NCI-H2107 treated with DMSO at 0.1 percent for 48 hours (cell line): Measurements from ENCODE around the gene NGRN.
"Not testable (repeated sequence)": the region's sequence is repeated elsewhere in the genome, so short reads cannot be mapped to it uniquely, and the experiment has no call there.

ENCODE experiments used
- DNase-seq: peaks from one replicate; lab custom pipeline; 2025; ENCODE audit not compliant: unreplicated experiment; lab: John Stamatoyannopoulos, UW

NGRN gene

DNA sequence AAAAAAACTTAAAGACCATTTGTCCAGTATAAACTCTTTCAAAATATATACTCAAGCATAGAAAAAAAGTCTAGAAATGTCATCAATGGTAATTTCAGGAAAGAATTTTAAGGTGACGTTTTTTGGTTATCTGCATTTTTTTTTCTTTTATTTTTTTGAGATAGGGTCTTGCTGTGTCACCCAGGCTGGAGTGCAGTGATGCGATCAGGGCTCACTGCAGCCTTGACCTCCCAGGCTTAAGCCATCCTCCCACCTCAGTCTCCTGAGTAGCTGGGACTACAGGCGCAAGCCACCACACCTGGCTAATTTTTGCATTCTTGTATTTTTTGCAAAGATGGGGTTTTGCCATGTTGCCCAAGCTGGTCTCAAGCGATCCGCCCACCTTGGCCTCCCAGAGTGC lies 15.3 kb downstream of the NGRN start:
- not testable (repeated sequence) for DNase-seq

DNA sequence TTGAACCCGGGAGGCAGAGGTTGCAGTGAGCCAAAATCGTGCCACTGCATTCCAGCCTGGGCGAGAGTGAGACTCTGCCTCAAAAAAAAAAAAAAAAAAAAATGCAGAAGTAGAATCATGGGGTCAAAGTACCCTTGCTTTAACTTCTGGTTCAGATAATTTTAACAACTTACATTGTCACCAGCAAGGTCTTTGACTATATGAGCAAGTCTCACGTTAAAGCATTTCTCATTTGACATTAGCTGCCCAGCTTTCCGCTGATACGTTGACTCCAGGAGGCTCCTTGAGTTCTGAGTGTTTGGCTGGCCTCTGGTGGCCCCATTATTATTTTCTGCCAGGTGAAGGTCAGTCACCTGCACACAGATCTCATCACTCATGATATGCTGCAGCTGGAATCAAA lies 16.2 kb downstream of the NGRN start:
- DNase-seq: not testable (repeated sequence)

- no peak for DNase-seq
Measured at GRCh38 chr15:90286678-90287077, 21.2 kb downstream of the NGRN start.

- no peak for DNase-seq
Measured at GRCh38 chr15:90287101-90287500, 21.6 kb downstream of the NGRN start.

GRCh38 chr15:90287946-90288345 lies 22.5 kb downstream of the NGRN start:
- no peak for DNase-seq

DNA sequence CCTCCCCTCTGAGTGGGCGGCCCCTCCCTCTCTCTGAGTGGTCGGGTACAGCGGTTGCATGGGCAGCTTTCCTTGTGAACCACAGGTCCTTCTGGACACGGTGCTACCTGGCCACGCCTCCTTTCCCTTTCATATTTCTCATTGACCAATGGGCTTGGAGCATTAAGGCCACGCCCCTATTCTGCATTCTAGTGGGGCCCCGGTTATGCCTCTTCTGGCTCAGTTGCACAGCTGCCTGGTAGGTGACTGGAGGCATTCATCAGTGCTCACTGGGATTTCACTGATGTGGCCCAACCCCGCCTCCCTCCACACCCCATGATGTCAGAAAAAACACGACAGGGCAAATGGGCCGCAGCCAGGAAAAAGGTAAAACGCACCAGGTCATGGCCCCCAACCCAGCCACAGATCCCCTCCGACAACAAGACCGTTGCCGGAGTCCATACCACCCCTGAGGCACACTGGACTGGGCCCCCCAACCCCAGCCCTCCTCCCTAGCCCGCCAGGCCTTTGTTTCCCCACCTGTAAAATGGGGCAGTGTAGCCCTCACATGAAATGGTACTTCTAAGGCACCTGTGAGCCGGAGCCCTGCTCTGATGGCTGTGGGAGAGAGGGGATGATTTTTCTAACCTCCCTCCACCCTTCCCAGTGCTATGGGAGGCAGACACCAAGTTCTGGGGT lies 26.3 kb downstream of the NGRN start:
- peak; percentile 39 for DNase-seq

- DNase-seq: peak; percentile 59
Measured at GRCh38 chr15:90293040-90293810, 27.8 kb downstream of the NGRN start.

DNA sequence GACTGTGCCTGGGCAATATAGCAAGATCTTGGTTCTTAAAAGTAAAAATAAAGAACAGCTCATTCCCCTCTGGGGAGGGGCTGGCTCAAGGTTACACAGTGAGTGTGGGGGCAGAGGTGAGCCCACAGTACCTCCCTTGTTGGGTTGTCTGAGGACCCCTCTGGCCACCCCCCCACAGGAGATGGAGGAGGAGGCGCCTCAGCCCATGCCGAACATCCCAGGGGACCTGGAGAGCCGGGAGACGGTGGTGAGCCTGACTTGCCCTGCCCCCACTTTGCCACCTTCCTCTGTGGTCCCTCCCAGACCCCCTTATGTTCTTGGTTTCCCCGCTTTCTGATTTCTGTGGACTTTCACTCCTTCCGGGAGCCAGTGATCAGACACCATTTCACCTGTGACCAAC lies 28.7 kb downstream of the NGRN start:
- DNase-seq: no peak

DNA sequence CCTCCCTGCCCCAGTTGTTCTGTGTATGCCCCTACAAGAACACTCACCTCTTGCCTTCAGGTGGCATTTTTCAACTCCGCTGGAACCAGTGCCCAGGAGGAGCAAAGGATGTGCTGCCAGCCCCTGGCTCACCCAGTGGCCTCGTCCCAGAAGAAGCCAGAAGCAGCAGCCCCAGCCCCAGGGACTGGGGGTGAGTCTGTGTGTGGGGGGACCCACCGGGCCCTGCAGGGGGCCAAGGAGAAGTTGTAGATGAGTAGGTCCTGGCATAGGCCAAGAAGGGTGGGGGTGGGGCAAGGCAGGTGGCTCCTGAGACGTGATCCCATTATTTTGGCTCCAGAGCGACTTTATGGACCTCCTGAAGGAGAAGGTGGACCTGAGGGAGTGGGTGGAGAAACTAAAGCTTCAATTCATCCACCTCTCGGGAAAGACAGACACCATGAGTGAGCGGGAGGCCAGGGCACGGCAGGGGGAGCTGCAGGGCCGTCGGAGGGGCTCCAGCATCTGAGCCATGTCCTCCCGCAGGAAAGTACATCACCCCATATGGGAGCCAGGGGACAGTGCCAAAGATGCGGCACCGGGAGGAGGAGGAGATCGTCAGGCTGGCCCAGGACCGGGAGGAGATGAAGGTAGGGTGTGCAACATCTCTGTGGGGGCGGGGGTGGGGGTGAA lies 29.3 kb downstream of the NGRN start:
- no peak for DNase-seq

- peak; percentile 20 for DNase-seq
Measured at GRCh38 chr15:90295270-90295648, 29.8 kb downstream of the NGRN start.

GRCh38 chr15:90296316-90296884 lies 30.9 kb downstream of the NGRN start:
- not testable (repeated sequence) for DNase-seq

- no peak for DNase-seq
Measured at GRCh38 chr15:90297021-90297420, 31.5 kb downstream of the NGRN start.

GRCh38 chr15:90300541-90300940 lies 35.1 kb downstream of the NGRN start:
- no peak for DNase-seq

- DNase-seq: no peak
Measured at GRCh38 chr15:90300988-90301706, 35.7 kb downstream of the NGRN start.

GRCh38 chr15:90301707-90302300 lies 36.3 kb downstream of the NGRN start:
- no peak for DNase-seq

DNA sequence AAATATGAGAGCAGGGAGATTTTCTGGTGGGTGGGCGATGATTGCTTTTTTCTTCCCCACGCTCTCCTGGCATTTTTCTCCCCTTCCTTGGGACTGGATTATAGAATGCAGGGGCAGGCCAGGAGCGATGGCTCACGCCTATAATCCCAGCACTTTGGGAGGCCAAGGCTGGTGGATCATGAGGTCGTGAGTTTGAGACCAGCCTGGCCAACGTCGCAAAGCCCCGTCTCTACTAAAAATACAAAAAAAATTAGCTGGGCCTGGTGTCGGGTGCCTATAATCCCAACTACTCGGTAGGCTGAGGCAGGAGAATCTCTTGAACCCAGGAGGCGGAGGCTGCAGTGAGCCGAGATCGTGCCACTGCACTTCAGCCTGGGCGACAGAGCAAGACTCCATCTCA lies 39.9 kb downstream of the NGRN start:
- not testable (repeated sequence) for DNase-seq

DNA sequence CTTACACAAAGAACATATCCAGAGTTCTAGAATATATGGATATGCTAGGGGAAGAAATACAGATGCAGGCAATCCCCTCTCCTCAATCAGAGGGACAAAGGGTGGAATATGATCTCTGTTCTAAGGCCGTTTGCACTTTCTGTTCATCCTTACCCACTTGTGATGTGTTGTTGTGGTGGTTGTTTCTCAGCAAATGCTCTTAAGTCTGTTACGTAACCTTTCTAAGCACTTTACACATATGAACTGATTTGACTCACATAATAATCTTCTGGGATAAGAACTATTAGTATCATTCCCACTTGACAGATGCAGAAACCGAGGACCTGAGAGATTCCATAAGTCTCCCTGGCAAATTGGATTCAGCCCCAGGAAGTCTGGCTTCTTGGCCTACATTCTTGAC lies 40.5 kb downstream of the NGRN start:
- no peak for DNase-seq

- DNase-seq: no peak
Measured at GRCh38 chr15:90306560-90306959, 41.1 kb downstream of the NGRN start.

DNA sequence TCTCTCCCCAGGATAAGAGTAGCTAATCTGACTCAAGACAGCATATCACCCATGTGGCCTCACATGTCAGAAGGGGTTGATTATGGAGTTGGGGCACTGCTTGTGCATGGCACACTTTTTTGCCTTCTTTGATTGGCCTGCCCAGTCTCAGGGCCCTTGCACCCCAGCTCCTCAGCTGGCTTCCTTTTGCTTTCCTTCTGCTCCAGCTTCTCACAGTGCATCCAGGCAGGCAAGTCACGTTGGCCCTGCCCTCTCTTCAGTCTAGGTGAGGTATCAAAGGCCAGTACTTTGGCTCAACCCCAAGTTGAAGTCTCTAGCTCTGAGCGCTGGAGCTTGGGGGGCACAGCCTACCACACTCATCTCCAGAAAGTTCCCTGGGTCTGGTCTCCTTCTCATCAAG lies 42.2 kb downstream of the NGRN start:
- DNase-seq: no peak

GRCh38 chr15:90309020-90309419 lies 43.5 kb downstream of the NGRN start:
- no peak for DNase-seq
